GM18870 (cell line): ENCODE data around the gene TIA1.
A peak's percentile ranks its signal among the peaks of the same experiment; 100 is the strongest.

Experiments
- ATAC-seq: cut with Tn5 transposase; IDR thresholded peaks from one replicate; pipeline ENCODE4 v1.9.1; 2021; ENCODE audit warnings: moderate library complexity; ENCODE audit not compliant: unreplicated experiment

The TIA1 gene

DNA sequence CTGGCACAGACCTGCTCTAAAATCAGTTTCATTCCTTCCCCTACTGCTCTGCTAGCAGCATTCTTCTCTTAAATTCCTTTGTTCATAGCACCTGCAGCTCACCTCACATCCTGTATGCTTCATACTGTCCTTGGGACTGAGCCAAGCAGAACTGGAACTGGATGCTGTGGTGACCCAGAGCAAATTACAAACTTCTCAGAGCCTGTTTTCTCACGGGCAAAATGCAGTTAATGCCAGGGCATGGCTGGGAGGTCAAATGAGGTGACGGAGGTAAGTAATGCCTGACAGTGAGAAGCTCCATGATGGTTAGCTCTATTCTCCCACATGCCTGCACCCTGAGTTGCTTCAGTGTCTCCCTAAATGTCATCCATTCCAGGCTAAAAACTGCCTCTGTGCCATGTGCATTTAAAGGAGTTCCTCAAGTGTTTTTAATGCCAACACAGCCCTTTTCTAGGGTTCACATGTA lies 87.3 kb downstream of the TIA1 start:
- ATAC-seq, result peak; percentile 67

DNA sequence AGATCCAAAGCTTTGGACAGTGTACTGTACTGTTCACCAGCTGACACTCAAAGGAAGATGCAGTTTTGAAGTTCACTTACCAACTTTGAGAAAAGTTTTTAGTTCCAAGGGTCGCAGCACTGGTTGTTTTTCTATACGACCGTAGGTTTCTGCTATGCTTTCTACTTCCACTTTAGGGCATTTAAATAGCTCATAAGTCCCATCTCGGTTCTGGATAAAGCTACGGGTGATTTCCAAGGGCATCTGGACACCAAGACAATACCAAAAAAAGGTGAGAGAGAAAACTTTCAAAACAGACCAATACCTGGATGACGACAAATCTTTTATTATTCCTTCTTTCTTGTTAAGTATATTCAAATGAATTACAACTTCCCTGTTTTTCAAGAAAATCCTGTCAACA lies 87.9 kb downstream of the TIA1 start:
- no peak for ATAC-seq
